GM18867 (cell line): ENCODE measurements around the gene RAMP2.

ENCODE experiments used
- ATAC-seq: cut with Tn5 transposase; IDR thresholded peaks from one replicate; pipeline ENCODE4 v1.9.1; 2021; ENCODE audit warnings: mild to moderate bottlenecking, moderate library complexity; ENCODE audit not compliant: unreplicated experiment

The RAMP2 gene

DNA sequence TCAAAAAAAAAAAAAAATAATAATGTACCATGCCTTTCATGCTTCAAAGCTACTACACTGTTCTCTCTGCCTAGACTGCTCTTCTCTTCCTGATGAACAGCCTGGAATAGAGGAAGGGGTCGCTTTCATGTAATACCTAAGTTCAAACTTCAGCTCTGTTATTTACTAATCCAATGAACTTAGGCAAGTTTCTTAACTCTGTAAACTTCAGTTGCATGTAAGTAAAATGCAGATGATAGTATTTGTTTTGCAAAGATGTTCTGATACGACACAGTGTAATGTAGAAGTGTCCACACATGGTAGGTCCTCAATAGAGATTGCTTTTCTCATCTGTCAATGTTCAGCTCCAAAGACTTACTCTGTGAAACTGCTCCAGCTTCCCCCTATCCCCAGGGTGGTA, 30.9 kb downstream of the RAMP2 start:
- no peak for ATAC-seq

DNA sequence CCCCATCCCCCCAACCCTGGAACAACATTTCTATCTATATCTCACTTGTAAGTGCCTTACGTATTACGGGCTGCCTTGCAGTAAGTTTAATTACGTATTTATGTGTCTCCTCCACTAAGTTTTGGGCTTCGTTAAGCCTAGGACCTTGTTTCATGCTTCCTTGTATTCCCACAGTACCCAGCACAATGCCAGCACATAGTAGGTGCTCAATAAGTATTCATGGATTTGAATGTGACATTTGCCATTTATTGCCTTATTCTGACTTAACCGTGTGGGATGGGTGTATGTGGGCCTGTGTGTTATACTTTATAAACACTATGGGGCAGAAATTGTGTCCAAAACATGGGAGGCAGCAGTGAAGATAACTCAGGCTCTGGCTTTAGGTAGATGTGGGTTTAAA, 31.5 kb downstream of the RAMP2 start:
- no peak for ATAC-seq

DNA sequence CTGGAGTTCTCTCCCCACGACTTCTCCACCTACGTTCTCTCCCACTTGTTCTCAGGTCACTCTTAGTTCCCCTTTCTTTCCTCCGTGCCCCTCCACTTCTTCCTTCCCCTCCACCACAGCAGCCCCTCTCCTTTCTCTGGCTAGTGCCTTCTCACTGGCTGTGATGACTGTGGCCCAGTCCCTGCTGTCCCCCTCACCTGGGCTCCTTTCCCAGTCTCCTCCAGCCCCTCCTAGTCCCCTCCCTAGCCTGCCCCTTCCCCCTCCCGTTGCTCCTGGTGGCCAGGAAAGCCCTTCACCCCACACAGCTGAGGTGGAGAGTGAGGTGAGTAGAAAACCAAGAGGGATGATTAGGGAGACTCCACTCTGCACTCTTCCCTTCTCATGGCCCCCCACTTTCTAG, 34.0 kb downstream of the RAMP2 start:
- ATAC-seq = no peak

DNA sequence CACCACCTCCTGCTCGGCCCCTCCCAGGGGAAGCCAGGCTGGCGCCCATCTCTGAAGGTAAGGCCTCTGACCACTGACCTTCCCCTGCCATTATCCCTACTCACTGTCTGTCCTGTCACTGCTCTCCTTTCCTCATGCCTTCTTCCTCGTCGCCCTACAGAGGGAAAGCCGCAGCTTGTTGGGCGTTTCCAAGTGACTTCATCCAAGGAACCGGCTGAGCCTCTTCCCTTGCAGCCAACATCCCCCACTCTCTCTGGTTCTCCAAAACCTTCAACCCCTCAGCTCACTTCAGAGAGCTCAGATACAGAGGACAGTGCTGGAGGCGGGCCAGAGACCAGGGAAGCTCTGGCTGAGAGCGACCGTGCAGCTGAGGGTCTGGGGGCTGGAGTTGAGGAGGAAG, 34.4 kb downstream of the RAMP2 start:
- ATAC-seq = no peak

DNA sequence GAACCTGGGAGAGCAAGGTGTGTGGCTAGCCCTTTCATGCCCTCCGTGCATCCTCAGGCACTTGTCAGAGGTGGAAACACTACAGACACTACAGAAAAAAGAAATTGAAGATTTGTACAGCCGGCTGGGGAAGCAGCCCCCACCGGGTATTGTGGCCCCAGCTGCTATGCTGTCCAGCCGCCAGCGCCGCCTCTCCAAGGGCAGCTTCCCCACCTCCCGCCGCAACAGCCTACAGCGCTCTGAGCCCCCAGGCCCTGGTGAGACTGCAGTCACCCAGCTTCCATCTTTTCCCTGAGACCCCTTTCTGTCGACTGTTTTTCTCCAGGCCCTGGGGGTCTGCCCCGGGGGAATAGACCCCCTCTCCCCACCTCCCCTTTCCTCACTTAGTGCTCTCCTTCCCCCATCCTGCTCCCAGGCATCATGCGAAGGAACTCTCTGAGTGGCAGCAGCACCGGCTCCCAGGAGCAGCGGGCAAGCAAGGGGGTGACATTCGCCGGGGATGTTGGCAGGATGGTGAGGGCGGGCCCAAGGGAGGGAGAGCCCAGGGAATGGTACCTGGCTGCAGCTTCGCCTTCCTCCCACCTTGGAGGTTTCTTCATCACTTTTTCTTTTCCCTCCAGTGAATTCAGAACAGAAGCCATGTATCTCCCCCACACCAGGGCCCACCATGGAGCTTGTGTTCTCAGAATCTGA, 35.2 kb downstream of the RAMP2 start:
- no peak for ATAC-seq

DNA sequence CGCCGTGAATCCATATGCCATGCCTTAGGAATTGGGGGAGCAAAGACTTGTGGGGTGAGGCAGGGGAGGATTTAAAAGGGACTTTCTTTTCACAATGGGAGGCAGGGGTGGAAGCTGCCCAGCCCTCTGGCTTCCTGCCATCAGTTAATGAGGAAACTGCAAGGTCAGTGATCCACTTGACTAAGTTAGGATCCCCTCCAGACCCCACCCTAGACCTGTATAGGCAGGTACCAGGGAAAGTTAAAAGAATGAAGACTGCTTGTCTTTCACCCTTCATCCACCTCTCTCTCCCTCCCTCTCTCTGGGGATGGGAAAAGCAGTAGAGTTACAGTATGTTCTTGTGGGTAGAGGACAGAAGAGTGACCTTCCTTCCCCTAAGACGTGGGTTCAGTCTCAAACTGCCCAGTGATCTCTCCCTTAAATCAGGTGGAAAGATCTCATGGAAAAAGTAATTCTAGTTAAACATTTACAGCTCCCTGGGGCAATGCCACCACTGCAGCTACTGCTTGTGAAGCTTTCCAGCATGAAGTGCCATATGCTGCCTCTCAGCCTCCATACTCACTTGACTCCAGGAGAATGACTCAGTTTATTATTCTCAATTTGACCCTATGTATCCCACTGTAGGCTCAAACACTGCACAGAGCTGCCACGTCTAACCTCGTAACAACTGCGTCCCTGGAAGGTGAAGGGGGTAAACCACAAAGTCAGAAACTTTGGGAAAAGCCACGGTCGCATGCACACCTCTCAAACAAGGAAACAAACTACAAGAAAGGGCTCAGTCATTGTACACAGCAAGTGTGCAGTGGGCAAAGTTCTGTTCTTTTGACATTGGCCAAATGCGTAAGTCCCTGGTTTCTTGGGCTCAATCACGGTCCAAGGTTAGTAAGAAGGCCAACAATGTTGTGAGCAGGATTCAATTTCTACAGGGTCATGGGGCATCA, 36.3 kb downstream of the RAMP2 start:
- no peak for ATAC-seq

DNA sequence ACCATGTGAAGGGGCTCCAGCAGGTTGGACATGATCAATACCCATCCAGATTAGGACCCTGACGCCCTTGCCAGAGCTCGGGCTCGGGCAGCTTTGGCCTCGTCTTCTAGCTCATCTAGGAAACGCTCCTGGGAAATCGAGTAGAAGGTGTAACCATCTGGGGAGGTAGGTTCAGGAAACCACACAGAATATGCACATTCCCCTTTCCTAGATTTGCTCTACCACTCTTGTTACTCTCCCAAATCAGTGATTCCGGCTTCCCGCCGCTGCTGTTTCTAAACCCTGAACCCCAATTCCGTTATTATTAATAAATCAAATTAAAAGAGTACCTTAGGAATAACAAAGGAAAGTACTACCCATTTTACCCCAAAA, 37.0 kb downstream of the RAMP2 start:
- no peak for ATAC-seq

DNA sequence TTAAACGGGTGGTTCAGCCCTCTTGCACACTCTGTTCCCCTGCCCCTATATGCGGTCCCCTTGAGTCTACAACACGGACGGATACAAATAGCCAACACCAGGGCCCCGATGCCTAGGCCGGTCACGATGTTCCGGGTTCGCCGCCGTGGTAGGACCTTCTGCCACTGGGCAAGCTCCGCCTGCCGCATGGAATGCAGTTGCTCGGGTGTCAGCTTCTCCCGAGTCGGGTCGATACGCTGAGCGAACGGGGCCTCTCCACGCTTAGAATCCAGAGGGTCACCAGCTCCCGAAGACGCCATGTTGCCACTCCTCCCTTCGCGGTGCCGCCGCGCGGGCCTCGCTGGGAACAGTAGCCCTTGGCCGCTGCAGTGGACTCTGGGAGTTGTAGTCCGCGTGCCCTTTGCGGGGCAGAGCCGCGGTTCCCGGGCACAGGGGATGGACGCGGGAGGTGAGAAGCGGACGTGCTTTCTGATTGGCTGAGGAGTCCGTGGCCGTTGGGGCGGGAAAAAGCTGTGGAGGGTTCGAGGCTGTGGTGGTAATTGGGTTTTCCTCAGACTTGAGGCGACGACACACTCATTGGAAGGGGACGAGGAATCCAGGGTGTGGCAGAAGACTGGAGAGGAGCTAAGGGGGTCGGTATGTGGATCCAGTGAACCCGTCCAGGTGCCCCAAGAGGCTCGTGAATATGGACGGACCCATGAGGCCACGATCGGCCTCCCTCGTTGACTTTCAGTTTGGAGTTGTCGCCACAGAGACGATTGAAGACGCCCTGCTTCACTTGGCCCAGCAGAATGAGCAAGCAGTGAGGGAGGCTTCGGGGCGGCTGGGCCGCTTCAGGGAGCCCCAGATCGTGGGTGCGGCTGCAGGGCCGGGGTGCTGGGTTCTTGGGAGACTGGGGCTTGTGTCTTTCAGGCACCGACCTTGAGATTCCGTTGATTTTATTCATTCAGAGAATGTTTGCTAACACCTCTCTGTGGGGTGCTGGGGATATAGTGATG, 37.7 kb downstream of the RAMP2 start, which contains the start of the genes CNTD1 and COA3:
CNTD1 (plus strand) TSS at position 479 of the 998 bp plus-strand sequence; CDS start at position 686, 207 bp downstream.
COA3 (minus strand) TSS at position 322 of the 998 bp plus-strand sequence; CDS start at position 299, 23 bp downstream.
- peak; percentile 85 for ATAC-seq

DNA sequence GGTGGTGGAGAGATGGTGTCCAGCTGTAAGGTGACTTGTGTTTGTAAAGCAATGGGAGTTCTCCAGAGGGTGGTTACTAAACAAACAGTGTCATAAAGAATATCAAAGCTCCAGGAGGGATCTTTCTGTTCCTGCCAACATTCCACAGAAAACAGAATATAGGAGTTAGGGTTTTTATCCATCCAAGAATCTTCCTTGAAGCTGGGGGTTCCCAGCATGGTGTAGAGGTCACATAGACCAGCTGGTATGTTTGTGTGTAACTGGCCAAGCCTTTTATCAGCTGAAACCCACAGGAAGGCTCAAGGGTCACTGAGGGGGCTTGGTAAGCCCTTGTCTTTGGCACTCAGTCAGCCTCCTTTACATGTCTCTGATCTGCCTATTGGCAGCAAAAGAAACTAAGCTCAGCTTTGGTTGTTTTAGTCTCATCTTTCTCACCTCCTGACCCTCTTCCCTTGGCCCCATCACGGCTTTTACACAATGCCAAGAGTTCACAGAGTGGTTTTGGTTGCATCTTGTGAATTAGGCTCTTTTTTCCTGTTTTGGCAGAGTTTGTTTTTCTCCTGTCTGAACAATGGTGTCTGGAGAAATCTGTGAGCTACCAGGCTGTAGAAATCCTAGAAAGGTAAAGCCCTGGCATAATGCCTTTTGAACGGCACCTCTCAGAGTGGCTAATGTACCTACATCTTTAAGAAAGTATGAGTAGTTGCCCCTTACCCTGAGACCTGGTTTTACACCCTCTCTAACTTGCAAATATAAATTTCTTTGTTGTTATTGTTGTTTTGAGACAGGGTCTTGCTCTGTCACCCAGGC, 42.3 kb downstream of the RAMP2 start:
- no peak for ATAC-seq

DNA sequence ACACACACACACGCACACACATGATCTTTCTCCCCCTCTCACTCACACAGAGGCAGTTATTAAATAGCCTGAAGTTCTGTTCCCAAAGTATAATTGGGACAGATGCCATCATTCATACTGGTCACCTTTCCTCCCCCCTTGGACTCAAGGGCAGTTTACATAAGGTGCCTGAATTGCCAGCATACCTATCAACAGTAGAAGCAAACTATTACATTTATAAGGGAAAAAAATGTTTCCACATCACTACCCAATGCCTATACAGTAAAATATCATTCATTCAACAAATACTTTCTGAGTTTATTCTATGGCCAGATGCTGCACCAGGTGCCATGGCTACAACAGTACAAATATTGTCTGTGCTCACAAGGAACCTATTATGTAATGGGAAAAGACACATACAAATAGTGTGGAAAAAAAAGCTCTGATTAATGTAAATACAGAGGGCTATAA, 43.9 kb downstream of the RAMP2 start:
- ATAC-seq = no peak

DNA sequence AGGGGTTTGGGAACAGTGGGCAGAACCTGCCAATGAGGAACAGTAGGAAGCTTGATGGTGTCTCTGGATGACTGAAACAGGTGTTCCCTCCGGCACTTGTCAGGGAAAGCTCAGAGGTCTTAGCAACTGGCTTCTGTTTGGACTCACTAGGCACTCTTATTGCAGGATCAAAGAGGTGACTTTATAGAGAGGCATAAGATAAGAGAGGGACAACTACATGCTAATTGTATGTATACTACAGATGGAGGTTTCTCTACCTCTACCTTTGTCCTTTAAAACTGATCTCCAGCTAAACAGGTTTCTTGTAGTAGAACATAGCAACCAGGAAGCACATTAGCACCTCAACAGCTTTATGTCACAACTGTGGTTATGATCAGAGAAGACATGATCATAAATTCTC, 45.2 kb downstream of the RAMP2 start:
- no peak for ATAC-seq

DNA sequence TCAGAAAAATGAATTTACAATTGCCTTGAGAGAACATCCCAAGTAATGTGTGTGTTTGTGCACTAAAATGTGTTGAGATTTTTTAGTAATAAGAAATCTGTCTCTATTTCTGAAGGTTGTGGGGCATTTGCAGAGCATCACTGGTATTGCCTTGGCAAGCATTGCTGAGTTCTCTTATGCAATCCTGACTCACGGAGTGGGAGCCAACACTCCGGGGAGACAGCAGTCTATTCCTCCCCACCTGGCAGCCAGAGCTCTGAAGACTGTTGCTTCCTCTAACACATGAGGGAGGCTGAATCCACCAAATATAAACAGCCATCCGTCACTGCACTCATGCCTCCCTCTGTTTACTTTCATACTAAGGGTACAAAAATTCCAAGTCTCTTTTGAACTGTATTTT, 48.2 kb downstream of the RAMP2 start:
- no peak for ATAC-seq
